IMR-90 (cell line): ENCODE data around the gene PAPSS2. TPM values are rescaled to one million over a fixed set of nuclear protein-coding genes. Genes with fewer than 3 reads are reported as not detected.

Experiments
- ATAC-seq: fragments of 200-7000 bp; cut with Tn5 transposase; 2 replicates; pipeline ENCODE4 v1.9.1; 2020; ENCODE audit warnings: low read depth, mild to moderate bottlenecking, moderate library complexity
- BruUV-seq: library from RNA; stranded (reverse); fragments of 400-500 nt; replicated peaks from 2 replicates; lab custom pipeline; 2021; lab: Mats Ljungman, UMichigan
- CTCF ChIA-PET: fragments of 300-600 bp; formaldehyde crosslinking; extraction: SDS; loops from one replicate; lab custom pipeline; 2021; ENCODE audit warnings: antibody characterized with exemption; lab: Yijun Ruan, JAX
- POLR2A ChIA-PET: fragments of 300-600 bp; sonication (Branson Sonifier 250); formaldehyde crosslinking; loops from one replicate; lab custom pipeline; 2022; ENCODE audit warnings: antibody characterized with exemption; ENCODE audit not compliant: unreplicated experiment; lab: Charles Lee
- DNase-seq: peaks from one replicate; pipeline ENCODE4 v3.0.0; 2013
- H2AFZ ChIP-seq: replicated peaks from 2 replicates; pipeline ENCODE3; 2013; ENCODE audit warnings: low read length, mild to moderate bottlenecking; ENCODE audit not compliant: poor library complexity
- H2AK5ac ChIP-seq: 2 replicates; pipeline ENCODE4 v1.6.1; 2013; ENCODE audit warnings: low read depth, low read length, inconsistent platforms
- H2AK9ac ChIP-seq: replicated peaks from 2 replicates; pipeline ENCODE3; 2013; ENCODE audit warnings: mild to moderate bottlenecking, low read depth, low read length, moderate library complexity; ENCODE audit not compliant: poor library complexity
- H2BK120ac ChIP-seq: 2 replicates; pipeline ENCODE4 v1.6.1; 2013; ENCODE audit warnings: low read depth, low read length, inconsistent platforms
- H2BK15ac ChIP-seq: 3 replicates; pipeline ENCODE4 v1.6.1; 2013; ENCODE audit warnings: low read depth, low read length, inconsistent platforms
- H2BK20ac ChIP-seq: 2 replicates; pipeline ENCODE4 v1.6.1; 2013; ENCODE audit warnings: low read depth, mild to moderate bottlenecking, inconsistent platforms, low read length, moderate library complexity
- H2BK5ac ChIP-seq: 2 replicates; pipeline ENCODE4 v1.6.1; 2013; ENCODE audit warnings: mild to moderate bottlenecking, low read depth, low read length, inconsistent platforms; ENCODE audit not compliant: poor library complexity, severe bottlenecking
- H3K14ac ChIP-seq: replicated peaks from 2 replicates; pipeline ENCODE4 v1.6.1; 2013; ENCODE audit warnings: low read depth, low read length, inconsistent platforms
- H3K18ac ChIP-seq: 2 replicates; pipeline ENCODE4 v1.6.1; 2013; ENCODE audit warnings: low read depth, low read length, control low read depth
- H3K23ac ChIP-seq: 2 replicates; pipeline ENCODE4 v1.6.1; 2013; ENCODE audit warnings: low read depth, low read length, inconsistent platforms
- H3K27ac ChIP-seq: 2 replicates; pipeline ENCODE4 v1.5.1; 2013; ENCODE audit warnings: mild to moderate bottlenecking, control low read depth, low read length; ENCODE audit not compliant: insufficient read depth
- H3K27me3 ChIP-seq: 2 replicates; pipeline ENCODE4 v1.6.1; 2013; ENCODE audit warnings: low read length; ENCODE audit not compliant: control insufficient read depth, insufficient read depth
- H3K36me3 ChIP-seq: 2 replicates; pipeline ENCODE4 v1.6.1; 2013; ENCODE audit warnings: low read length, mixed read lengths; ENCODE audit not compliant: control insufficient read depth, insufficient read depth
- H3K4ac ChIP-seq: 2 replicates; pipeline ENCODE4 v1.6.1; 2013; ENCODE audit warnings: low read depth, low read length, inconsistent platforms
- H3K4me1 ChIP-seq: 2 replicates; pipeline ENCODE4 v1.6.1; 2013; ENCODE audit warnings: low read length, mixed read lengths; ENCODE audit not compliant: control insufficient read depth, insufficient read depth
- H3K4me2 ChIP-seq: 2 replicates; pipeline ENCODE4 v1.6.1; 2013; ENCODE audit warnings: low read depth, mild to moderate bottlenecking, control low read depth, low read length, moderate library complexity
- H3K4me3 ChIP-seq: 2 replicates; pipeline ENCODE4 v1.5.1; 2013; ENCODE audit warnings: low read depth, mild to moderate bottlenecking, control low read depth, low read length, moderate library complexity; ENCODE audit not compliant: insufficient read depth
- H3K56ac ChIP-seq: 2 replicates; pipeline ENCODE4 v1.6.1; 2013; ENCODE audit warnings: low read length, inconsistent platforms; ENCODE audit not compliant: insufficient read depth; ENCODE audit errors: extremely low read depth
- H3K79me1 ChIP-seq, 2 experiments: 2 replicates each; pipeline ENCODE4 v1.6.1; 2013; ENCODE audit warnings: low read length in 2 of 2, inconsistent platforms in 1 of 2, low read depth in 1 of 2
- H3K9ac ChIP-seq: 2 replicates; pipeline ENCODE4 v1.6.1; 2013; ENCODE audit warnings: low read depth, low read length, control low read depth
- H3K9me1 ChIP-seq: 2 replicates; pipeline ENCODE4 v1.6.1; 2013; ENCODE audit warnings: low read length, inconsistent platforms; ENCODE audit not compliant: insufficient read depth
- H3K9me3 ChIP-seq: 2 replicates; pipeline ENCODE4 v1.6.1; 2013; ENCODE audit warnings: low read length; ENCODE audit not compliant: control insufficient read depth, insufficient read depth
- H4K20me1 ChIP-seq: 2 replicates; pipeline ENCODE4 v1.6.1; 2013; ENCODE audit warnings: low read length, inconsistent platforms; ENCODE audit not compliant: insufficient read depth
- H4K5ac ChIP-seq: 2 replicates; pipeline ENCODE4 v1.6.1; 2013; ENCODE audit warnings: mild to moderate bottlenecking, low read depth, low read length, control low read depth
- H4K8ac ChIP-seq, 2 experiments: 2 replicates each; pipeline ENCODE4 v1.6.1; 2013; ENCODE audit warnings: low read depth in 2 of 2, low read length in 2 of 2, control low read depth in 1 of 2, inconsistent platforms in 1 of 2
- H4K91ac ChIP-seq: 2 replicates; pipeline ENCODE4 v1.6.1; 2013; ENCODE audit warnings: low read depth, low read length, inconsistent platforms; ENCODE audit not compliant: insufficient read depth
- RCOR1 ChIP-seq: IDR thresholded peaks from 2 replicates; pipeline ENCODE4 v1.6.1; 2012; ENCODE audit warnings: mild to moderate bottlenecking, low read length, improper control_type of control experiment; ENCODE audit not compliant: insufficient replicate concordance
- RFX5 ChIP-seq: IDR thresholded peaks from 2 replicates; pipeline ENCODE4 v1.8.0; 2012; ENCODE audit warnings: low read depth, mild to moderate bottlenecking, low read length, moderate library complexity
- SMC3 ChIP-seq: fragments of 150-350 bp; IDR thresholded peaks from 2 replicates; pipeline ENCODE4 v1.6.1; 2016; ENCODE audit warnings: low read depth, mild to moderate bottlenecking, antibody characterized with exemption, low read length, moderate library complexity
- WGBS, 2 experiments: methylation state at CpG; one replicate each; pipeline versions ENCODE4 v1.1.5 to v1.1.7; 2013; ENCODE audit warnings: missing lambda C conversion rate in 2 of 2; ENCODE audit not compliant: insufficient read length in 1 of 2; ENCODE audit errors: extremely low coverage in 2 of 2; 5-methylcytosine and 5-hydroxymethylcytosine counted together
- dilution Hi-C: fragments of 300-500 bp; cut with HindIII; formaldehyde crosslinking; loops from one replicate; pipeline ENCODE4 v1.14.3; 2018; ENCODE audit warnings: low sequenced_read_pairs; ENCODE audit not compliant: unreplicated experiment
- in situ Hi-C: fragments of 300-500 bp; cut with MboI; formaldehyde crosslinking; loops from 3 replicates; pipeline ENCODE4 v1.14.3; 2019; ENCODE audit warnings: low sequenced_read_pairs, inconsistent platforms, mixed read lengths
- intact Hi-C: fragments of 100-400 bp; cut with micrococcal nuclease; formaldehyde crosslinking; loops from 2 replicates; pipeline ENCODE4 v1.10.0; 2022
- polyA plus RNA-seq, 3 experiments: library from polyadenylated mRNA; depleted of rRNA; stranded (reverse); fragments of >200 nt; gene quantifications; 2 replicates each; pipeline ENCODE4 v1.2.3, GENCODE V29; 2012; ENCODE audit warnings: low replicate concordance in 1 of 3
- total RNA-seq: library from RNA; depleted of rRNA; stranded (reverse); fragments of >200 nt; gene quantifications from 2 replicates; pipeline ENCODE4 v1.2.3, GENCODE V29; 2012
- TF ChIP-seq, protein P1 (sequence below): fragments of 150-350 bp; IDR thresholded peaks from 2 replicates; pipeline ENCODE4 v1.6.1; 2016; ENCODE audit warnings: low read depth, mild to moderate bottlenecking, low read length, moderate library complexity, borderline replicate concordance

The PAPSS2 gene
- total and polyA plus RNA-seq, 2 of the 4 experiments (the other 2 are of a cell fraction), result 55.0 to 63.3 TPM

DNA sequence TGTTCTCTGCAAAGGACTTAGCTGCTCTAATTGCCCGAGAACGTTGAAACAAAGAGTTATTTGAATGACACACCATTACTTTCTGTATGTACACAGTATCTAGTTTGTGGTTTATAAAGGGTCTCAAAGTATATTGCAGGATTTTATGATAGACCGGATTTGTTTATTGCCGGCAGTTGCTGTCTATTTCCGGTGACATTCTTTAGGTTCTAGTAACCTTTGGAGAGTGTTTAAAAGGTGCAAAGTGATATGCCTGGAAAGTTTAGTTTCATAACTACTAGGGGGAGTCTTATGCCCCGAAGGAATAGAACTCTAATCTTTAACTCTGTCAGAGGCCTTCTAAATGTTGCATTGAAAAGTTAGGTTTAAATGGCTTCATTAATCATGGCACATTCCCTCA lies 63.8 kb downstream of the PAPSS2 start:
- Histone ChIP-seq H3K27ac (no peak overlapping the region), H4K8ac (no peak overlapping the region), H2AK5ac (no peak overlapping the region), H3K27me3 (no peaks in the 10 kb centered on the region), H2AFZ (no peak overlapping the region), H3K4me2 (peak overlapping the region; percentile 46; the same call in 1 of the 2 replicates), H3K4me3 (no peak overlapping the region), H3K79me1 (0 out of 4 replicates have a peak, but pooled peaks cover 0 to 8% of the 10 kb centered on the region in 2 experiments), H3K23ac (0 out of 2 replicates have a peak overlapping the region, but pooled peaks have one; percentile 18), H3K9ac (no peak overlapping the region), H3K18ac (no peak overlapping the region), H2BK15ac (no peak overlapping the region), H3K9me1 (peaks cover 7% of the 10 kb centered on the region), H3K56ac (no peak overlapping the region), H2AK9ac (no peak overlapping the region), H2BK5ac (no peak overlapping the region), H4K91ac (no peak overlapping the region), H4K20me1 (no peaks in the 10 kb centered on the region), H3K4ac (no peak overlapping the region), H3K36me3 (peaks cover 5% of the 10 kb centered on the region; the same call in 1 of the 2 replicates), H2BK20ac (no peak overlapping the region), H4K5ac (no peak overlapping the region), H2BK120ac (no peak overlapping the region), H3K4me1 (peaks cover 9% of the 10 kb centered on the region), H3K9me3 (no peaks in the 10 kb centered on the region), H3K14ac (peak overlapping the region; percentile 39)
- intact Hi-C loops, result loop anchor here (5.0 kb wide), 1 partner anchor 66 kb away; the partner anchor contains the start of gene PAPSS2
- no TSS peak for BruUV-seq
- CTCF ChIA-PET, result no interaction called here
- POLR2A ChIA-PET, result no interaction called here
- in situ Hi-C loops, result no loop called here
- WGBS, 2 experiments, result no CpG with 5 or more reads among the region's 6 CpGs
- dilution Hi-C loops, result no loop called here
- peak; percentile 43 for DNase-seq
- no peak for TF ChIP-seq SMC3
- TF ChIP-seq, protein P1, sequence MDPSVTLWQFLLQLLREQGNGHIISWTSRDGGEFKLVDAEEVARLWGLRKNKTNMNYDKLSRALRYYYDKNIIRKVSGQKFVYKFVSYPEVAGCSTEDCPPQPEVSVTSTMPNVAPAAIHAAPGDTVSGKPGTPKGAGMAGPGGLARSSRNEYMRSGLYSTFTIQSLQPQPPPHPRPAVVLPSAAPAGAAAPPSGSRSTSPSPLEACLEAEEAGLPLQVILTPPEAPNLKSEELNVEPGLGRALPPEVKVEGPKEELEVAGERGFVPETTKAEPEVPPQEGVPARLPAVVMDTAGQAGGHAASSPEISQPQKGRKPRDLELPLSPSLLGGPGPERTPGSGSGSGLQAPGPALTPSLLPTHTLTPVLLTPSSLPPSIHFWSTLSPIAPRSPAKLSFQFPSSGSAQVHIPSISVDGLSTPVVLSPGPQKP, result no peak
- TF ChIP-seq RCOR1, result no peak
- TF ChIP-seq RFX5, result no peak
- peak; percentile 61 for ATAC-seq
